GM19455 (cell line): ENCODE results near the gene KIFC1.
"Not testable (repeated sequence)": the region's sequence is repeated elsewhere in the genome, so short reads cannot be mapped to it uniquely, and the experiment has no call there.

ENCODE experiments used
- ATAC-seq: cut with Tn5 transposase; IDR thresholded peaks from one replicate; pipeline ENCODE4 v1.9.1; 2021; ENCODE audit not compliant: unreplicated experiment

The KIFC1 gene

DNA sequence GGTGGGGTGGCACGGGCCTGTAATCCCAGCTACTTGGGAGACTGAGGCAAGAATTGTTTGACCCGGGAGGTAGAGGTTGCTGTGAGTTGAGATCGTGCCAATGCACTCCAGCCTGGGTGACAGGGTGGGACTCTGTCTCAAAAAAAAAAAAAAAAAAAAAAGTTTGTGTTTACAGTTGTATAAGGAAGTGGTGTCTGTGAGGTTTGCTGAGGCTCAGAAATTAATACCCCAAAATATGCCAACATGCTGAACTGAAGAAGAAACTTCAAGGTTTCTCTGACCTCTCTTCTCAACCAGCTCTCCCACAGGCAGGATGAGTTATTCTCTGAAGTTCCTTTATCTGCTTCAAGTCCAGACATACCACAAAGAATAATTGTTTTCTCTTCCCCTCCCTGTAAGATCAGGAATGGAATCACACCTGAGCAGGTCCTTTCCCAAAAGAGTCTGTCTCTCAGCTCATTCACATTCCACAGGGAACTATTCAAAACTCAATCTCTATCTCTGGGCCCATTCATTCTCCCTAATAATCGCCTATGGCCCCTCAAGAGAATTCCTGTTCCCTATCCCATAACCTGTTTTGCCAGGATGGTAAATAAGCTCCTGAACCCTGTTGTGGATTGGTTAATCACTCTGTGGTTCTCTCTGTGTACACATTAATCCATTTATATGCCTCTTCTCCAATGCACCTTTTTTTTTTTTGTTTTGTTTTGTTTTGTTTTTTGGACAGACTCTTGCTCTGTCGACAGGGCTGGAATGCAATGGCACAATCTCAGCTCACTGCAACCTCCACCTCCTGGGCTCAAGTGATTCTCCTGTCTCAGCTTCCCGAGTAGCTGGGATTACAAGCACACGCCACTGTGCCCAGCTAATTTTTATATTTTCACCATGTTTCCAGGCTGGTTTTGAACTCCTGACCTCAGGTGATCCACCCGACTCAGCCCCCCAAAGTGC, 17.4 kb upstream of the KIFC1 start:
- no peak for ATAC-seq

DNA sequence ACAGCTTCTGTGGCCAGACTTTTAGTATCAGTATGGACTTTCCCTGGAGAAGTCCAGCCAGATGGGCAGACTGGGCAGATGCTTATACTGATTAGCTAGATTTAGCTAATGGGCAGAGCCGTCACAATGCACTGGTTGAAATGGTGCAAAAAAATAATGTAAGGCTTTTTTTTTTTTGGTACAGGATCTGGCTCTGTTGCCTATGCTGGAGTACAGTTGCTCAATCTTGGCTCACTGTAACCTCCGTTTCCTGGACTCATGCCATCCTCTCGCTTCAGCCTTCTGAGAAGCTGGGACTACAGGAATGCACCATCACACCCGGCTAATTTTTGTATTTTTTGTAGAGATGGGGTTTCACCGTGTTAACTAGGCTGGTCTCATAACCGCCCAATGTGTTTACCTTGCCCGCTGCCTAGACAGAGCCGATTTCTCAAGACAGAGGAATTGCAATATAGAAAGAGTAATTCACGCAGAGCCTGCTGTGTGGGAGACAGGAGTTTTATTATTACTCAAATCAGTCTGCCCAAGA, 16.4 kb upstream of the KIFC1 start:
- no peak for ATAC-seq

DNA sequence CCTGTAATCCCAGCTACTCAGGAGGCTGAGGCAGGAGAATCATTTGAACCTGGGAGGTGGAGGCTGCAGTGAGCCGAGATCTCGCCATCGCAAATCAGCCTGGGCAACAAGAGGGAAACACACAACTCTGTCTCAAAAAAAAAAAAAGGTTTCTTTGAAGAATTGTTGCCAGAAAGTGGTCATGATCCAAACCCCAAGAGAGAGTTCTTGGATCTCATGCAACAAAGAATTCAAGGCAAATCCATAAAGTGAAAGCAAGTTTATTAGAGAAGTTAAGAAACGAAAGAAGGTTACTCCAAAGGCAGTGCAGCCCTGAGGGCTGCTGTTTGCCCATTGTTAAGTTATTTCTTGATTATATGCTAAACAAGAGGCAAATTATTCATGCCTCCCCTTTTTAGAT, 14.5 kb upstream of the KIFC1 start:
- ATAC-seq, result no peak

DNA sequence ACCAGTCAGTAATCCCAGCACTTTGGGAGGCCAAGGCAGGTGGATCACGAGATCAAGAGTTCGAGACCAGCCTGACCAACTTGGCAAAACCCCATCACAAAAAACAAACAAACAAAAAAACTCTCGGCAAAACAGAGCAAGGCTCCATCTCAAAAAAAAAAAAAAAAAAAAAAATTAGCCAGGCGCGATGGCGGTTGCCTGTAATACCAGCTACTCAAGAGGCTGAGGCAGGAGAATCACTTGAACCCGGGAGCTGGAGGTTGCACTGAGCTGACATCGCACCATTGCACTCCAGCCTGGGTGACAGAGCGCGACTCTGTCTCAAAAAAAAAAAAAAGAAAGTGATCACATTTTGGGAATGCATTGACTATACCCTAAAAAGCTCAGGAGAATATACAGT, 12.4 kb upstream of the KIFC1 start:
- ATAC-seq, result not testable (repeated sequence)

DNA sequence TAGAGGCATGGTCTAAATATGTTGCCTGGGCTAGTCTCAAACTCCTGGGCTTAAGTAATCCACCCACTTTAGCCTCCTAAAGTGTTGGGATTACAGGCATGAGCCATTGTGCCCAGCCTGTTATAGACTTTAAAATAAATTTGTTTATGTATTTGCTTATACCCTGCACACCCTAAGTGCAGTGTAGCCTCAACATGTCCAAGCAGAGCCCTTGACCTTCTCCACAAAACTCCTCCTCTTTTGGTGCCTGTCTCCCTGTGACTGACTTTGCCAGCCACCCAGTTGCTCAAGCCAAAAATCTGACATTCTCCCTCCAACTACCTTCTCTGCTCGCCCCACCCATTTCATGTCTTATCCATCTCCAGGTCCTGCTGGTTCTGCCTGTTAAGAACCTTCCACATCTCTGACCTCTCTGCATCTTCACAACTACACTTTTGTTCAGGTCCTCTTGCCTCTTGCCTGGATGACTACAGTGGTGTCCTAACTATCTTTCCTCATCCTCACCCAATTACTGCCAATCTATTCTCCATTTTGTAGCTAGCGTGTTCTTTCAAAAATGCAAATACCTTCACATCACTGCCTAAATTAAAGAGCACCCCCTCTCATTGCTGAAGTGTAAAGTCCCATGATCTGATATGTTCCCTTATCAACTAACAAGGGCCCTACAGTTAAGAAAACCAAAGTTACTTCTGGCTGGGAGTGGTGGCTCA, 11.2 kb upstream of the KIFC1 start:
- no peak for ATAC-seq

DNA sequence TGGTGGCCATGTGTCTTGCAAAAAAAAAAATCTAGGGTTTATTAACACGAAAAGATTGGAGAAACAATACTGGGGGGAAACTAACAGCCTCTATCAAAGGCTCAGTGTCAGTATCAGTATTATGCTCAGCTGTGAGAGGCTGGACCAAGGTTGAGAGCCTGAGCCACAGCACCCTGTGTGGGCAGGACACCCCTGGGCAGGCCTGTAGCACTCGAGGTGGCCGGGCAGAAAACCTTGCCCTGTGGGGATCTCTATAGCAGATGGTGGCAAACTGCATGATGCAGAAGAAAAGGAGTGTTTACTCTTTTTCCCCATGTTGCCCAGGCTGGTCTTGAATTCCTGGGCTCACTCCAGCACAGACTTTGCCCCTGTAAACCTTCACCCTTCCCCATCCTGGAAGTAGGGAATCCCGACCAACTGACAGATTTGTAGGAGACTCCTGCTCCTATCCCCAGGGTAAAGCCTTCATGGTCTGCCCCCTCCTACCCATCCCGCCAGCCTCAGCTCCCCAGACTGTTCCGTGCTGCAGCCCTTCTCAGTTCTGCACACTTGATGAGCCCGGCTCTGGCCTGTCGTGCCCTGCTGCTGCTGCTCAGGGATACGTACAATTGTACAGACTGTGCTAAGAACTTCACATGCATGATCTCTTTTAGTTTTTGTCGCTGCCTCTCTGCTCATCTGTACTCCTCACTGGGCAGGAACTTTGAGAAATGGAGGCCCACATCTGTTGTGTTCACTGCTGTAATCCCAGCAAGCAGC, 8.0 kb upstream of the KIFC1 start:
- no peak for ATAC-seq

DNA sequence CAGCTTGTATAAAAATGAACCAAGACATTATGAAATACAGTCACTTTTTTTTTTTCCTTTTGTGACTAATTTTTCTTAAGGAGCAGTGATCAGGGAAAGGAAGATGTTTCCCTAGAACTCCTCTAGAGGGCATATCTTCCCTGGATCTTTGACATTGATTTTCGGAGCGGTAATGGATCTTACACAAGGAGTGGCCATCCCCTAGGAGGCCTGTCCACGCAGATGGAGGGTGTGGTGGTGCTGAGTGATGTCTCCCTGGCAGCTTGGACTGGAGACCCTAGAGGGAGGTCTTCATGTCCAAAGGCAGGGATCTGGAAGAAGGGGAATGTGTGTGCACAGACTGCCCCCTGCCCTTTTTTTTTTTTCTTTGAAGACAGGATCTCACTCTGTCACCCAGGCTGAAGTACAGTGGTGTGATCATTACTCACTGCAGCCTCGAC, 7.0 kb upstream of the KIFC1 start:
- ATAC-seq, result no peak

DNA sequence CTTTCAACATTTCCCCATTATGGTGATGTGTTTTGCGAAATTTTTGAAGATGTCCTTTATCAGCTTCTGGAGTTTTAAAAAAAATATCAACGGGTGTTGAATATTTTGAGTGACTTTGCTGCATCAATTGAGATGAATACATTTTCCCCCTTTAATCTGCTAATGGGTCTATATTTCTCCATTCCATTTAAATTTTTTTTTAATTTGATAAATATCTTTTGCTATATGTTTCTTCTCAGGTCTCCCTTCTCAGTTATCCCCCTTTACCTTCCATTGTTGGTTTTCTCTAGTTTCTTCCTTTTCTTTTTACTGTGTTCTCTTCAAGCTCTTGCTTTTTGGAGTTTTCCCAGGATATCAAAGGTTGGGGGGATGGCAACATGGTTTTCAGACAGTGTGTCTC, 1.4 kb upstream of the KIFC1 start:
- no peak for ATAC-seq

DNA sequence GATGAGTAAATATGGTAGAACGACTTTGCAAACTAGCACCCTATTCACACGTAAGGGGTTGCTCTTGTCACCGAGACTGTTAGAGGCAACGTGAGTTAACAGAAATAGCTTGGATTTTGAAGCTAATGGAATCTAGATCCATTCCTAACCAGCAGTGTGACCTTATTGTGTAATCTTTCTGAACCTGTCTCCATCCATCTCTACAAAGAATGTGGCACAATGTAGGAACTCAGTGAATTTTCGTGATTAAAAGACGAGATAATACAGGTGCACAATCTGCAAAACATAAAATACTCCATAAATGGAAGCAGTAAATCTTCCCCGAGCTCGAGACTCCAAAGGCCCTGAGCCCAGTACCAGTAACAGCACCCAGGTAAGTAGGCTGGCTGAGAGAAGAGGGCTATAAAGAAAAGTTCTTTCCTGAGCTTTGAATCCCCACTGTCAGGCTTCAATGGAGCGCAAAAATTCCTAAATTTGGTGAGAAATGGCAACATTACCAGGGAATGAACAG, 801 bp upstream of the KIFC1 start:
- no peak for ATAC-seq

DNA sequence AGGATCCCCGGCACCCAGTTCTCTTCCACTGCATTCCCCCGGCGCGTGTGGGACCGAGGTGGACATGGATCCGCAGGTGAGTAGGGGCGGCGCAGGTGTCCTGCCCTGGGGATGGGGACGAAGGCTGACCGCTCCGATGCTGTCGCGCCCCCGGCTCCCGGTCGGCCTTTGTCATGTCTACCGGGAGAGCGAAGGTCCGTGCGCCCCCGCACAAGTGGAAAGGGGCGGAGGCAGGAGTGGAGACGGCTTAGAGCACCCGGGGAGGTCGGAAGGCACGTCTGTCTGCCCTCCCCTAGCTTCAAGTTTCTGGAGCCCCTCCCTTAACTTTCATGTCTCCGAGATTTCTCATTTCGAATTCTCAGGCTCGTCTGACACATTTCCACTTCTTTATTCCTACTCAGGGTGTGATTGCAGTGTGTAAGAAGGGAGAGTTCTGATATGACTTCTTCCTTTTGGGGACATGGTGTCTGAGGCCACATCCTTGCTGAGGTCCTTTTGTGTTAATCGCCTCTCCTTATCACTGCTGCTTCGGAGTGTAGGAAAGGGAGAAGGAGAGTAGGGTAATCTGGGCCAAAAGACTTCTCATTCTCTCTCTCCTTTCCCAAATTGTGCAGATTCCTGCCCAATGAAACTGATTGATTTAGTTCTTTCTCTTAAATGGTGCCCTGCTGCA, 435 bp downstream of the KIFC1 start:
- ATAC-seq, result peak; percentile 20

DNA sequence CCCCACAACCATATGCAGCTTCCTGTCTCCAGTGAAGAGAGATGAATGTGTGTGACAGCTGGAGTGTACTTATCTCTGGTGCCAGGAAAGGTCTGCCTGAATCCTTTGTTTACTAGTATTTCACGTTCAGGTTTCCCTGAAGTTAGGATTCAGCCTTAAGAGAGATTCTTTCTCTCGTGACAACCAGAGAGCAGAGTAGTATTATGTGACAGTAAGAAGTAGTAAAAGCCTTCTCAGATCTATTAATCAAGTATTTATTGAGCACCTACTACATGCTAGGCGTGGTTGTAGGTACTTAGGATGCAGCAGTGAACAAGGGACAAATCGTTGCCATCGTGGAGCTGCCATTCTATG, 949 bp downstream of the KIFC1 start:
- ATAC-seq, result no peak

DNA sequence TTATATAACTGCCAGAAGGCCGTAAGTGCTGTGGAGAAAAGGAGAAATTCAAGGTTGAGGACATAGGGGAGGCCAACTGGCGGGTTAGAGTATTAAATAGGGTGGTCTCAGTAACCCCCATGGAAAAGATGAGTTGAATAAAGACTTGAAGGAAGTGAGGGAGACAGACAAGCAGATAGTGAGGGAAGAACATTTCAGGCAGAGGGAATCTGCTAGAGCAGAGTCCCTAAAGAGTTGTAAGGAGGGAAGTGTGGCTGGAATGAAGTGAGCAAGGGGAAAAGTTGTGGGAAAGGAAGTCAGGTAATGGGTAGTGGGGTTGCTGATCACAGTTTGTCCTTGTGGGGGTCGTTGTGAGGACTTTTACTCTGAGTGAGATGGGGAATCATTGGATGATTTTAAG, 1.4 kb downstream of the KIFC1 start:
- ATAC-seq, result no peak

DNA sequence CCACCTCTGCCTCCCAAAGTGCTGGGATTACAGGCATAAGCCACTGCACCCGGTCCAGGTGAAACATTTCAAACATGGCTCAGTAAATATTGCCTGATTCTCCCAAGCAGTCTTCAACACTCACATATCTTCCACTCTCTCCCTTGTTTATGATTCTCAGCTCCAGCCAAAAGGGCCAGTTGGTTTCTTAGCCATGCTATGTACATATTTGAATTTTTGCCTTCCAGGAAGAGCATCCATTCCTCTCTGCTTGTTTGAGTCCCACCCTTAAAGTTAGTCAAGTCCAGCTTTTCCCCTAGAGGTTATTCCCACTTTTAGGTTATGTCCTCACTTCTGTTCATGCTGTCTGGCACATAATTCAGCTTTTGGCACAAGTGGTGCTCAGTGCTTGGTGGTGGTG, 5.9 kb downstream of the KIFC1 start:
- ATAC-seq, result no peak

DNA sequence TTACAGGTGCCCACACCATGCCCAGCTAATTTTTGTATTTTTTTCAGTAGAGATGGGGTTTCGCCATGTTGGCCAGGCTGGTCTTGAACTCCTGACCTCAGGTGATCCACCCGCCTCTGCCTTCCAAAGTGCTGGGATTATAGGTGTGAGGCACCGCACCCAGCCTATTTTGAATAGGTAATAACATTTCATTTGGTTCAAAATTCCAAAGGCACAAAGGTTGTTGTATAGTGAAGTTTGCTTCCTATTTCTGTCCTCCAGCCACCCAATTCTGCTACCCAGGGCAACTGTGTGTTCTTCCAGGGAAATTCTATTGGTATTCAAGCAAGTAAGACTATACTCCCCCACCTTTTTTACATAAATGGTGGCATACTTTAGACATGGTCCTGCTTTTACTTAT, 7.0 kb downstream of the KIFC1 start:
- not testable (repeated sequence) for ATAC-seq

DNA sequence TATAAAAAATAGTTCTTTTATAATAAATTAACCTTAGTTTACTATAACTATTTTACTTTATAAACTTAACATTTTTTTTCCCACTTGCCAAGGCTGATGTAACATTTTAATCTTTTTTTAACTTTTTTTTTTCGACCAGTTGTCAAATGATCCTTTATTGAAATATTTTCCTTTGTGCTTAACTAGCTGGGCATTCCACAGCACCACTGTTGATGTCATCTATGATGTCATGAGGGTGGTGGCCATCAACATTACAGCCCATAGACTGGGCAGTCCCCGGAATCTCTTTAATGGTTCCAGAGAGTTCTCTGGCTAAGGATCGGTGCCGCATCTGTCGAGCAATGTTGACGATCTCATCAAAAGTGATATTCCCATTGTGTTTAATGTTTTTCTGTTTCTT, 8.3 kb downstream of the KIFC1 start:
- ATAC-seq, result not testable (repeated sequence)

DNA sequence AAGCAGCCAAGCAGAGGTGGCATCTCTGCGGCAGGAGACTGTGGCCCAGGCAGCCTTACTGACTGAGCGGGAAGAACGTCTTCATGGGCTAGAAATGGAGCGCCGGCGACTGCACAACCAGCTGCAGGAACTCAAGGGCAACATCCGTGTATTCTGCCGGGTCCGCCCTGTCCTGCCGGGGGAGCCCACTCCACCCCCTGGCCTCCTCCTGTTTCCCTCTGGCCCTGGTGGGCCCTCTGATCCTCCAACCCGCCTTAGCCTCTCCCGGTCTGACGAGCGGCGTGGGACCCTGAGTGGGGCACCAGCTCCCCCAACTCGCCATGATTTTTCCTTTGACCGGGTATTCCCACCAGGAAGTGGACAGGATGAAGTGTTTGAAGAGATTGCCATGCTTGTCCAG, 13.3 kb downstream of the KIFC1 start:
- no peak for ATAC-seq

DNA sequence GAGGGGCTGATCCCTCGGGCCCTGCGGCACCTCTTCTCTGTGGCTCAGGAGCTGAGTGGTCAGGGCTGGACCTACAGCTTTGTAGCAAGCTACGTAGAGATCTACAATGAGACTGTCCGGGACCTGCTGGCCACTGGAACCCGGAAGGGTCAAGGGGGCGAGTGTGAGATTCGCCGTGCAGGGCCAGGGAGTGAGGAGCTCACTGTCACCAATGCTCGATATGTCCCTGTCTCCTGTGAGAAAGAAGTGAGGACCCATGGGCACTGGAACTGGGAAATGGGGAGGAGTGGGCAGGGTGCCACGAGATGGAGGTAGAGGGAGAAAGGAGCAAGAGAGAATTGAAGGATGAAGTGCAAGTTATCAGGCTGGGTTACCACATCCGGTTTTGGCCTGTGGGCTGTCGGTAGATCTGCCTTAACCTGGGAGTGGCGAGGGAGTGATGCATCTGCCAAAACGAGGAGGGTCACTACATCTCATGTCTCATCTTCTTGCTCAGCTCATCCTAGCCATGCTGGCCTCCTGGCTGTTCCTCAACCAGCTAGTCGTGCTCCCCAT, 13.8 kb downstream of the KIFC1 start:
- no peak for ATAC-seq

DNA sequence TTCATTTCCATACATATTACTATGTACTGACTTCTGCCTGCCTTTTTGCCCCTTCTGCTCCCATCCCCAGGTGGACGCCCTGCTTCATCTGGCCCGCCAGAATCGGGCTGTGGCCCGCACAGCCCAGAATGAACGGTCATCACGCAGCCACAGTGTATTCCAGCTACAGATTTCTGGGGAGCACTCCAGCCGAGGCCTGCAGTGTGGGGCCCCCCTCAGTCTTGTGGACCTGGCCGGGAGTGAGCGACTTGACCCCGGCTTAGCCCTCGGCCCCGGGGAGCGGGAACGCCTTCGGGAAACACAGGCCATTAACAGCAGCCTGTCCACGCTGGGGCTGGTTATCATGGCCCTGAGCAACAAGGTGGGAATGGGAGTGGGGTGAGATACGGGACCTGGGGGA, 14.5 kb downstream of the KIFC1 start:
- ATAC-seq, result no peak

DNA sequence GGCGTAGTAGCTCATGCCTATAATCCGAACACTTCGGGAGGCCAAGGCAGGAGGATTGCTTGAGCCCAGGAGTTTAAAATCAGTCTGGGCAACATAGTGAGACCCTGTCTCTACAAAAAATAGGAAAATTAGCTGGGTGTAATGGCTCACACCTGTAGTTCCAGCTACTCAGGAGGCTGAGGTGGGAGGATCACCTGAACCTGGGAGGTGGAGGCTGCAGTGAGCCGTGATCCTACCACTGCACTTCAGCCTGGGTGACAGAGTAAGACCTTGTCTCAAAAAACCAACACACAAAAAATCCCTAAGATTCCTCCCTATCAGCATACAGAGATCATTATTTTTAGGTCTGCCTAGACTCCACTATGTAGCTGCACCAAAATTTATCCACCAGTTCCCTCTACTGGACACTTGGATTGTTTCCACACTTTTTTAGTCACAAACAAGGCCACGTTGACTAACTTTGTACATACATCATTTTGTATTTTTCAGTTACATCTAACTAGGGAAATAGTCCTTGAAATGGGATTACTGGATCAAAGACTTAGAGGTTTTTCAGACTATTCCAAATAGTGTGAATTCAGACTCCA, 15.6 kb downstream of the KIFC1 start:
- ATAC-seq, result no peak
